Ascending aorta (tissue), 2 donors: ENCODE results near the gene SMG1. TPM values are rescaled to one million over a fixed set of nuclear protein-coding genes. Genes with fewer than 3 reads are reported as not detected.
"Not testable (repeated sequence)": the region's sequence is repeated elsewhere in the genome, so short reads cannot be mapped to it uniquely, and the experiment has no call there.

Experiments
- DNase-seq, 2 donors: peaks; one replicate each; pipeline ENCODE4 v3.0.0-alpha.2; 2019; ENCODE audit warnings: low spot score in 2 of 2
- H3K27ac ChIP-seq, 2 donors: fragments of 200-600 bp; sonication (generic); one replicate each; pipeline ENCODE4 v1.5.1; 2016 to 2017; ENCODE audit warnings: mild to moderate bottlenecking in 1 of 2
- H3K27me3 ChIP-seq: fragments of 200-600 bp; sonication (generic); one replicate; pipeline ENCODE4 v1.5.1; 2017
- H3K36me3 ChIP-seq, 2 donors: fragments of 200-600 bp; sonication (generic); one replicate each; pipeline ENCODE4 v1.5.1; 2016
- H3K4me1 ChIP-seq, 2 donors: fragments of 200-600 bp; sonication (generic); one replicate each; pipeline ENCODE4 v1.5.1; 2016 to 2017; ENCODE audit warnings: mild to moderate bottlenecking in 1 of 2
- H3K4me3 ChIP-seq, 2 donors: fragments of 200-600 bp; sonication (generic); one replicate each; pipeline ENCODE4 v1.5.1; 2016 to 2017; ENCODE audit warnings: mild to moderate bottlenecking in 1 of 2
- H3K9me3 ChIP-seq, 2 donors: fragments of 200-600 bp; sonication (generic); one replicate each; pipeline ENCODE4 v1.5.1; 2016
- CTCF ChIP-seq, 3 experiments: fragments of 200-600 bp in 2 of 3; fragments of 450-650 bp in 1 of 3; sonication (generic) in 2 of 3; IDR thresholded peaks; one replicate each; pipeline ENCODE4 v1.5.1; 2016 to 2019; ENCODE audit warnings: antibody characterized with exemption in 3 of 3, mild to moderate bottlenecking in 1 of 3, moderate library complexity in 1 of 3
- intact Hi-C: fragments of 100-400 bp; cut with DNase I; formaldehyde crosslinking; loops from one replicate; pipeline ENCODE4 v1.15.1; 2023
- total RNA-seq: library from RNA; depleted of rRNA; stranded (reverse); fragments of >200 nt; gene quantifications from one replicate; pipeline ENCODE4 v1.1.0, GENCODE V29; 2016

Gene SMG1
- total RNA-seq, 1 donor from 2014 or later, result 48.3 TPM

- Histone ChIP-seq H3K27ac (no peak overlapping the region), H3K27me3 (no peaks in the 10 kb centered on the region), H3K36me3 (peaks cover 54 to 66% of the 10 kb centered on the region in 2 donors), H3K9me3 (no peaks in the 10 kb centered on the region), H3K4me3 (no peak overlapping the region), H3K4me1 (peaks cover 3 to 16% of the 10 kb centered on the region in 2 donors)
- intact Hi-C loops, result no loop called here
- TF ChIP-seq CTCF (IDR thresholded peaks at IDR 0.05), result no peak
- no peak for DNase-seq
These were observed 142.5 kb downstream of the SMG1 start for GRCh38 chr16:18783430-18784341.

- peaks cover 48 to 58% of the 10 kb centered on the region in 2 donors for H3K36me3 ChIP-seq
- H3K4me3 ChIP-seq, result no peak overlapping the region
- DNase-seq, result no peak
- intact Hi-C loops, result no loop called here
- no peaks in the 10 kb centered on the region for H3K9me3 ChIP-seq
- H3K27ac ChIP-seq, result no peak overlapping the region
- H3K27me3 ChIP-seq, result no peaks in the 10 kb centered on the region
- no peak for TF ChIP-seq CTCF (IDR thresholded peaks at IDR 0.05)
- H3K4me1 ChIP-seq, result peaks cover 0 to 8% of the 10 kb centered on the region in 2 donors
These were observed 143.3 kb downstream of the SMG1 start for GRCh38 chr16:18782697-18783429.

GRCh38 chr16:18781232-18781631 is 145.0 kb downstream of the SMG1 start:
- H3K4me3 ChIP-seq, intact Hi-C loops, H3K4me1 ChIP-seq, H3K27me3 ChIP-seq, DNase-seq, H3K9me3 ChIP-seq, H3K27ac ChIP-seq: not testable (repeated sequence)
- peaks cover 37 to 43% of the 10 kb centered on the region in 2 donors for H3K36me3 ChIP-seq

GRCh38 chr16:18780460-18781026 is 145.7 kb downstream of the SMG1 start:
- DNase-seq, H3K27me3 ChIP-seq, H3K27ac ChIP-seq, H3K4me1 ChIP-seq, H3K9me3 ChIP-seq, intact Hi-C loops, H3K4me3 ChIP-seq: not testable (repeated sequence)
- H3K36me3 ChIP-seq, result peaks cover 32 to 36% of the 10 kb centered on the region in 2 donors

GRCh38 chr16:18777664-18778063 is 148.5 kb downstream of the SMG1 start:
- H3K27ac ChIP-seq, H3K4me3 ChIP-seq, DNase-seq, H3K9me3 ChIP-seq, H3K36me3 ChIP-seq, intact Hi-C loops, H3K27me3 ChIP-seq, H3K4me1 ChIP-seq: not testable (repeated sequence)

- intact Hi-C loops, H3K27me3 ChIP-seq, H3K36me3 ChIP-seq, H3K4me3 ChIP-seq, H3K27ac ChIP-seq, DNase-seq, H3K9me3 ChIP-seq, H3K4me1 ChIP-seq: not testable (repeated sequence)
These were observed 149.9 kb downstream of the SMG1 start for GRCh38 chr16:18776334-18776733.

GRCh38 chr16:18774651-18775050 is 151.6 kb downstream of the SMG1 start:
- DNase-seq, H3K27ac ChIP-seq, intact Hi-C loops, H3K9me3 ChIP-seq, H3K27me3 ChIP-seq, H3K4me1 ChIP-seq, H3K36me3 ChIP-seq, H3K4me3 ChIP-seq: not testable (repeated sequence)

- H3K4me3 ChIP-seq, intact Hi-C loops, DNase-seq, H3K4me1 ChIP-seq, H3K27ac ChIP-seq, H3K27me3 ChIP-seq, H3K36me3 ChIP-seq, H3K9me3 ChIP-seq: not testable (repeated sequence)
These were observed 154.0 kb downstream of the SMG1 start for GRCh38 chr16:18772171-18772570.

GRCh38 chr16:18770336-18770962 is 155.8 kb downstream of the SMG1 start:
- H3K36me3 ChIP-seq, H3K27me3 ChIP-seq, H3K9me3 ChIP-seq, H3K4me1 ChIP-seq, H3K27ac ChIP-seq, DNase-seq, H3K4me3 ChIP-seq, intact Hi-C loops: not testable (repeated sequence)

- intact Hi-C loops, H3K9me3 ChIP-seq, H3K27ac ChIP-seq, H3K36me3 ChIP-seq, H3K4me3 ChIP-seq, H3K27me3 ChIP-seq, DNase-seq, H3K4me1 ChIP-seq: not testable (repeated sequence)
These were observed 159.0 kb downstream of the SMG1 start for GRCh38 chr16:18767217-18767616.

- intact Hi-C loops, H3K36me3 ChIP-seq, DNase-seq, H3K9me3 ChIP-seq, H3K4me1 ChIP-seq, H3K27me3 ChIP-seq, H3K27ac ChIP-seq, H3K4me3 ChIP-seq: not testable (repeated sequence)
These were observed 163.5 kb downstream of the SMG1 start for GRCh38 chr16:18762713-18763112.
